ENCODE results near the gene LIN52. TPM values are rescaled to one million over a fixed set of nuclear protein-coding genes. Genes with fewer than 3 reads are reported as not detected.

LIN52 gene
- polyA plus RNA-seq, 2 of the 4 experiments (the other 2 are of a cell fraction) = 9.3 to 10.8 TPM

- no peak for ATAC-seq
- 70% methylated on average over 12 of the region's 12 CpGs for WGBS (ENCODE audit: missing lambda C conversion rate)
- DNase-seq (ENCODE audit: low read depth in 1 of 2, low spot score in 1 of 2) = peak in 1 of 2 experiments; percentile 34
- POLR2A ChIA-PET = no interaction called here
- no peak overlapping the region for H3K4me3 ChIP-seq
- CTCF ChIA-PET = interaction anchor here (0.6 to 6.2 kb wide), 10 partner anchors 9 to 138 kb away, joined by 3 to 53 read pairs (median 6); partner anchors contain the start of gene VSX2
- TF ChIP-seq PBX3 (IDR thresholded peaks at IDR 0.05) = no peak
- TF ChIP-seq CHD2 (IDR thresholded peaks at IDR 0.05; ENCODE audit: low read length, partially characterized antibody) = no peak
- TF ChIP-seq CHD4 (IDR thresholded peaks at IDR 0.05; ENCODE audit: borderline replicate concordance) = peak; percentile 42
- TF ChIP-seq MAFK (IDR thresholded peaks at IDR 0.05; ENCODE audit: partially characterized antibody) = peak; percentile 37
- TF ChIP-seq E2F6 (IDR thresholded peaks at IDR 0.05; ENCODE audit: borderline replicate concordance, low read depth) = no peak
- no peak for TF ChIP-seq HMGXB4 (CRISPR knock-in tag; IDR thresholded peaks at IDR 0.05; ENCODE audit: borderline replicate concordance)
- TF ChIP-seq ZNF302 (CRISPR knock-in tag; IDR thresholded peaks at IDR 0.05) = no peak
- no peak for TF ChIP-seq RCOR1 (IDR thresholded peaks at IDR 0.05; ENCODE audit: low read depth, low read length)
- TF ChIP-seq REST (IDR thresholded peaks at IDR 0.05) = no peak
- TF ChIP-seq JUN (IDR thresholded peaks at IDR 0.05) = no peak
- peak; percentile 86 for TF ChIP-seq KDM1A (IDR thresholded peaks at IDR 0.05; ENCODE audit: low read depth)
- TF ChIP-seq HDAC2 (IDR thresholded peaks at IDR 0.05) = 0 out of 2 replicates have a peak, but pooled peaks have one; percentile 56
- H3K27ac ChIP-seq = 0 out of 6 replicates have a peak overlapping the region, but pooled peaks of 1 of the 2 experiments have one; percentile 6
- no peak for FAIRE-seq
- peak overlapping the region; percentile 25; the same call in 1 of the 3 replicates for H3K4me2 ChIP-seq
- H3K9me3 ChIP-seq = no peaks in the 10 kb centered on the region
- peaks cover 13% of the 10 kb centered on the region; the same call in 1 of the 3 replicates for H3K4me1 ChIP-seq
Observed at GRCh38 chr14:74249433-74250375, 164.9 kb downstream of the LIN52 start.

Small RNA genes within 50 kb of the gene (small RNA-seq; reads per million reads assigned to genes)
- gene AC006349.1 (0 reads per million in 6 experiments), gene RN7SL530P (0 reads per million in 6 experiments)

Other genes with a start within 250 kb of the LIN52 start
- 17.7 and 30.5 TPM in 2 replicates for gene PTGR2, start 233.1 kb upstream of the LIN52 start, polyA plus RNA-seq (2011; rRNA removed)
- gene PTGR2, start 233.1 kb upstream of the LIN52 start, polyA plus RNA-seq (2017; fragmentation: RNase III; extraction: RNeasy Plus Mini Kit Qiagen cat#74134 plus additional on column Dnase treatment) = 11.3 to 14.0 TPM (median 13.5 TPM) in 3 replicates
- 70.8 and 87.7 TPM in 2 replicates for gene ZNF410, start 198.1 kb upstream of the LIN52 start, polyA plus RNA-seq (2011; rRNA removed)
- gene ZNF410, start 198.1 kb upstream of the LIN52 start, polyA plus RNA-seq (2017; fragmentation: RNase III; extraction: RNeasy Plus Mini Kit Qiagen cat#74134 plus additional on column Dnase treatment) = 33.2 to 35.8 TPM (median 35.3 TPM) in 3 replicates
- gene FAM161B, start 134.9 kb upstream of the LIN52 start, polyA plus RNA-seq (2011; rRNA removed) = 1.6 TPM in 2 replicates
- 1.5 to 1.9 TPM (median 1.6 TPM) in 3 replicates for gene FAM161B, start 134.9 kb upstream of the LIN52 start, polyA plus RNA-seq (2017; fragmentation: RNase III; extraction: RNeasy Plus Mini Kit Qiagen cat#74134 plus additional on column Dnase treatment)
- 41.9 and 46.4 TPM in 2 replicates for gene COQ6, start 134.7 kb upstream of the LIN52 start, polyA plus RNA-seq (2011; rRNA removed)
- 24.8 to 28.8 TPM (median 26.1 TPM) in 3 replicates for gene COQ6, start 134.7 kb upstream of the LIN52 start, polyA plus RNA-seq (2017; fragmentation: RNase III; extraction: RNeasy Plus Mini Kit Qiagen cat#74134 plus additional on column Dnase treatment)
- gene ENTPD5, start 65.7 kb upstream of the LIN52 start, polyA plus RNA-seq (2011; rRNA removed) = 17.4 and 19.3 TPM in 2 replicates
- 5.7 to 6.6 TPM (median 6.0 TPM) in 3 replicates for gene ENTPD5, start 65.7 kb upstream of the LIN52 start, polyA plus RNA-seq (2017; fragmentation: RNase III; extraction: RNeasy Plus Mini Kit Qiagen cat#74134 plus additional on column Dnase treatment)
- gene BBOF1, start 65.6 kb upstream of the LIN52 start, polyA plus RNA-seq (2011; rRNA removed) = 3.4 and 4.9 TPM in 2 replicates
- gene BBOF1, start 65.6 kb upstream of the LIN52 start, polyA plus RNA-seq (2017; fragmentation: RNase III; extraction: RNeasy Plus Mini Kit Qiagen cat#74134 plus additional on column Dnase treatment) = 5.8 to 6.1 TPM (median 5.9 TPM) in 3 replicates
- 8.1 and 8.6 TPM in 2 replicates for gene ALDH6A1, start 503 bp upstream of the LIN52 start, polyA plus RNA-seq (2011; rRNA removed)
- 2.4 to 3.3 TPM (median 2.4 TPM) in 3 replicates for gene ALDH6A1, start 503 bp upstream of the LIN52 start, polyA plus RNA-seq (2017; fragmentation: RNase III; extraction: RNeasy Plus Mini Kit Qiagen cat#74134 plus additional on column Dnase treatment)
- 0.03 TPM in 1 of 2 replicates, not detected in the other for gene VSX2, start 154.5 kb downstream of the LIN52 start, polyA plus RNA-seq (2011; rRNA removed)
- gene VSX2, start 154.5 kb downstream of the LIN52 start, polyA plus RNA-seq (2017; fragmentation: RNase III; extraction: RNeasy Plus Mini Kit Qiagen cat#74134 plus additional on column Dnase treatment) = not detected in 3 replicates
- 13.9 and 22.7 TPM in 2 replicates for gene ABCD4, start 218.0 kb downstream of the LIN52 start, polyA plus RNA-seq (2011; rRNA removed)
- 31.2 to 36.6 TPM (median 35.8 TPM) in 3 replicates for gene ABCD4, start 218.0 kb downstream of the LIN52 start, polyA plus RNA-seq (2017; fragmentation: RNase III; extraction: RNeasy Plus Mini Kit Qiagen cat#74134 plus additional on column Dnase treatment)